MM.1S (cell line): ENCODE results near the gene CT45A1.
"Not testable (repeated sequence)": the region's sequence is repeated elsewhere in the genome, so short reads cannot be mapped to it uniquely, and the experiment has no call there.

ENCODE experiments used
- EZH2 ChIP-seq: fragments of 300-600 bp; sonication (generic); optimal IDR thresholded peaks from 2 replicates; pipeline ENCODE3; 2017; ENCODE audit warnings: low read depth, mild to moderate bottlenecking, antibody characterized with exemption, low read length, mixed read lengths
- EZH2phosphoT487 ChIP-seq: fragments of 300-600 bp; sonication (generic); IDR thresholded peaks from 2 replicates; pipeline ENCODE4 v1.6.1; 2018; ENCODE audit warnings: antibody characterized with exemption, low read length
- TF ChIP-seq, protein P1 (sequence below): fragments of 300-600 bp; sonication (generic); IDR thresholded peaks from 2 replicates; pipeline ENCODE4 v1.5.1; 2016; ENCODE audit warnings: antibody characterized with exemption, low read length, mixed read lengths

DNA sequence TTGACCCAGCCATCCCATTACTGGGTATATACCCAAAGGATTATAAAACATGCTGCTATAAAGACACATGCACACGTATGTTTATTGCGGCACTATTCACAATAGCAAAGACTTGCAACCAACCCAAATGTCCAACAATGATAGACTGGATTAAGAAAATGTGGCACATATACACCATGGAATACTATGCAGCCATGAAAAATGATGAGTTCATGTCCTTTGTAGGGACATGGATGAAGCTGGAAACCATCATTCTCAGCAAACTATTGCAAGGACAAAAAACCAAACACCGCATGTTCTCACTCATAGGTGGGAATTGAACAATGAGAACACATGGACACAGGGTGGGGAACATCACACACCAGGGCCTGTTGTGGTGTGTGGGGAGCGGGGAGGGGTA is 31.3 kb downstream of the CT45A1 start:
- TF ChIP-seq, protein P1, sequence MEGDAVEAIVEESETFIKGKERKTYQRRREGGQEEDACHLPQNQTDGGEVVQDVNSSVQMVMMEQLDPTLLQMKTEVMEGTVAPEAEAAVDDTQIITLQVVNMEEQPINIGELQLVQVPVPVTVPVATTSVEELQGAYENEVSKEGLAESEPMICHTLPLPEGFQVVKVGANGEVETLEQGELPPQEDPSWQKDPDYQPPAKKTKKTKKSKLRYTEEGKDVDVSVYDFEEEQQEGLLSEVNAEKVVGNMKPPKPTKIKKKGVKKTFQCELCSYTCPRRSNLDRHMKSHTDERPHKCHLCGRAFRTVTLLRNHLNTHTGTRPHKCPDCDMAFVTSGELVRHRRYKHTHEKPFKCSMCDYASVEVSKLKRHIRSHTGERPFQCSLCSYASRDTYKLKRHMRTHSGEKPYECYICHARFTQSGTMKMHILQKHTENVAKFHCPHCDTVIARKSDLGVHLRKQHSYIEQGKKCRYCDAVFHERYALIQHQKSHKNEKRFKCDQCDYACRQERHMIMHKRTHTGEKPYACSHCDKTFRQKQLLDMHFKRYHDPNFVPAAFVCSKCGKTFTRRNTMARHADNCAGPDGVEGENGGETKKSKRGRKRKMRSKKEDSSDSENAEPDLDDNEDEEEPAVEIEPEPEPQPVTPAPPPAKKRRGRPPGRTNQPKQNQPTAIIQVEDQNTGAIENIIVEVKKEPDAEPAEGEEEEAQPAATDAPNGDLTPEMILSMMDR = not testable (repeated sequence)
- not testable (repeated sequence) for TF ChIP-seq EZH2, EZH2phosphoT487
